ENCODE measurements around the gene TSKU.
A peak's percentile ranks its signal among the peaks of the same experiment; 100 is the strongest.
"Not testable (repeated sequence)": the region's sequence is repeated elsewhere in the genome, so short reads cannot be mapped to it uniquely, and the experiment has no call there.

The TSKU gene

GRCh38 chr11:76803023-76803422 lies 19.9 kb downstream of the TSKU start:
- no peak for DNase-seq

GRCh38 chr11:76803811-76804600 lies 20.9 kb downstream of the TSKU start:
- no peak for DNase-seq

GRCh38 chr11:76805206-76805913 lies 22.2 kb downstream of the TSKU start:
- DNase-seq, result no peak

- no peak for DNase-seq
These were observed 23.0 kb downstream of the TSKU start for GRCh38 chr11:76806131-76806530.

GRCh38 chr11:76806608-76807205 lies 23.6 kb downstream of the TSKU start:
- no peak for DNase-seq

GRCh38 chr11:76807206-76807875 lies 24.2 kb downstream of the TSKU start:
- peak; percentile 40 for DNase-seq

GRCh38 chr11:76808171-76808570 lies 25.0 kb downstream of the TSKU start:
- DNase-seq, result no peak

GRCh38 chr11:76808996-76809395 lies 25.8 kb downstream of the TSKU start:
- no peak for DNase-seq

GRCh38 chr11:76810151-76810853 lies 27.1 kb downstream of the TSKU start:
- DNase-seq, result no peak

- DNase-seq, result no peak
These were observed 28.1 kb downstream of the TSKU start for GRCh38 chr11:76811259-76811658.

- no peak for DNase-seq
These were observed 31.3 kb downstream of the TSKU start for GRCh38 chr11:76814414-76814813.

GRCh38 chr11:76815678-76816077 lies 32.5 kb downstream of the TSKU start:
- not testable (repeated sequence) for DNase-seq

GRCh38 chr11:76820184-76820566 lies 37.0 kb downstream of the TSKU start:
- no peak for DNase-seq

GRCh38 chr11:76821396-76821795 lies 38.2 kb downstream of the TSKU start:
- DNase-seq, result not testable (repeated sequence)

GRCh38 chr11:76822406-76822805 lies 39.2 kb downstream of the TSKU start:
- DNase-seq, result no peak

GRCh38 chr11:76823481-76824028 lies 40.4 kb downstream of the TSKU start:
- no peak for DNase-seq

GRCh38 chr11:76824083-76824939 lies 41.2 kb downstream of the TSKU start:
- no peak for DNase-seq

- DNase-seq, result peak; percentile 19
These were observed 42.0 kb downstream of the TSKU start for GRCh38 chr11:76824980-76825725.

GRCh38 chr11:76825726-76826396 lies 42.7 kb downstream of the TSKU start:
- no peak for DNase-seq

- not testable (repeated sequence) for DNase-seq
These were observed 43.4 kb downstream of the TSKU start for GRCh38 chr11:76826508-76826907.
